GM12875 (cell line): ENCODE data around the gene FBXL20.
"Not testable (repeated sequence)": the region's sequence is repeated elsewhere in the genome, so short reads cannot be mapped to it uniquely, and the experiment has no call there.

ENCODE experiments used
- H3K4me3 ChIP-seq: one replicate; pipeline ENCODE4 v1.5.1; 2011; ENCODE audit warnings: low read depth, low read length, control low read depth
- CTCF ChIP-seq: IDR thresholded peaks from 2 replicates; pipeline ENCODE4 v1.5.1; 2011; ENCODE audit warnings: low read depth, mild to moderate bottlenecking, control low read depth, inconsistent platforms, low read length, moderate library complexity, borderline replicate concordance; ENCODE audit not compliant: insufficient read depth

Gene FBXL20

DNA sequence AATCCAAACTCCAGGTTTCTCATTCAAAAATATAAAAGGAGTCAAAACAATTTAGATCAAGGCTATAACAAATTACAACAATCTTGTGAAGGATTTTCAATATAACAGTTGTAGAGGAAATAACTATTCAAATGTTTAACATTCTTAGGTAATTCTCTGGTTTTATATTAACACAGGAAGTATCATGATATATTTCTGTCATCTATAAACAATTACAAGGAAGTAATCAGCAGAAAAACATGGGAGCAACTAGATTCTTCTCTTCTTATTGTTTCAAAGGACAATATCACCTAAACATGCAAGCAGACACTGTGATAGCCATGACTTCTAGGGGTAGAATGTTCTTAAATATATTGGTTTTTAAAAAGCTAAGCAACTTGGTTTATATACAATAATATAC, 49.9 kb downstream of the FBXL20 start:
- no peak overlapping the region for H3K4me3 ChIP-seq
- no peak for TF ChIP-seq CTCF

GRCh38 chr17:39349246-39349645, 52.2 kb downstream of the FBXL20 start:
- TF ChIP-seq CTCF, result no peak
- H3K4me3 ChIP-seq, result no peak overlapping the region

DNA sequence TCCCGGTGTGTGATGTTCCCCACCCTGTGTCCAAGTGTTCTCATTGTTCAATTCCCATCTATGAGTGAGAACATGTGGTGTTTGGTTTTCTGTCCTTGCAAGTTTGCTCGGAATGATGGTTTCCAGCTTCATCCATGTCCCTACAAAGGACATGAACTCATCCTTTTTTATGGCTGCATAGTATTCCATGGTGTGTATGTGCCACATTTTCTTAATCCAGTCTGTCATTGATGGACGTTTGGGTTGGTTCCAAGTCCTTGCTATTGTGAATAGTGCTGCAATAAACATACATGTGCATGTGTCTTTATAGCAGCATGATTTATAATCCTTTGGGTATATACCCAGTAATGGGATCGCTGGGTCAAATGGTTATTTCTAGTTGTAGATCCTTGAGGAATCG, 54.6 kb downstream of the FBXL20 start:
- not testable (repeated sequence) for H3K4me3 ChIP-seq

DNA sequence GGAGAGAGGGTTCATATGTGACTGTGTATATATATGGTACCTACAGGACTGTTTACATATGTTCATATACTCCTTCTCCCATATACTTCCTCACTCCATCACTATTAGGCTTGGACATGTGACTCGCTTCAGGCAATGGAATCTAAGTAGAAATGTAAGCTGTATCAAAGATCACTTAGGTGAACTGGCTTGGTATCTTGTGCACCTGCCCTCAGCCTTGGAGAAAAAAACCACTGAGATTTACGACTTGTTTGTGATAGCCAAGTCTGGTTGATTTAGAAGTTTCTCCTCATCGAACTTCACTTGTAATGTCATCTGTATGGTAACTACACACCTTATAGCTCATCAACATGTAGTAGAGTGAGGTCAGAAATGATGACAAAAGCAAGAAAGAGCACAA, 59.9 kb downstream of the FBXL20 start:
- no peak overlapping the region for H3K4me3 ChIP-seq
- no peak for TF ChIP-seq CTCF

DNA sequence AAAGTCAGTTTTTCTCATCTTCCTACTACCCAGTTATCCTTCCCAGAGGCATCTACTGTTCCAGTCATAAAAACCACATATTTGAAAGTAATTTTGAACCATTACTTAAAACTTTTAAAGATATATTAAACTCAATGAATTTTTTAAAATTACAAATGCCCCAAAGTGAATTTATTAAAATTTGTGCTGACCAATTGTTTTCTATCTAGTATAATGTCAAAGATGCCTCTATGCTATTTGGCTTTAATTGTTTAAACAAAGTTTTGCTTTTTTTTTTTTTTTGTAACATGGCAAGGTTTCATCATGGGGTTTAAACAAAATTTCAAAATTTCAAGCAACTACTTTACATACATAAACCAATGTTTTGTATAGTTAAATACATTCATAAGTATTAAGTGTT, 60.7 kb downstream of the FBXL20 start:
- no peak for TF ChIP-seq CTCF
- no peak overlapping the region for H3K4me3 ChIP-seq

DNA sequence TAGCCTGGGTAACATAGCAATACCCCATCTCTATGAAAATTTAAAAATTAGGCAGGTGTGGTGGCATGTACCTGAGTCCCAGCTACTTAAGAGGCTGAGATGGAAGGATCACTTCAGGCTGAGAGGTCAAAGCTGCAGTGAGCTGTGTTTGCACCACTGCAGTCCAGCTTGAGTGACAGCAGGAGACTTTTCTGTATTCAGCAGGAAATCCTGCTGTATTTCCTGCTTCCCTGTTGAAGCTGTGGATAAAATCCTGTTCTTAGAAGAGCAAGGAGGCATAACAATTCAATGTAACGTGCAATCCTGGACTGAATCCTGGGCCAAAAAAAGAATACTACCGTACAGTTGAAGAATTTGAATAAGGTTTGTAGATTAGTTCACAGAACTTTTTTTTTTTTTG, 62.2 kb downstream of the FBXL20 start:
- TF ChIP-seq CTCF, result no peak
- H3K4me3 ChIP-seq, result no peak overlapping the region

GRCh38 chr17:39337649-39338048, 63.8 kb downstream of the FBXL20 start:
- not testable (repeated sequence) for H3K4me3 ChIP-seq

DNA sequence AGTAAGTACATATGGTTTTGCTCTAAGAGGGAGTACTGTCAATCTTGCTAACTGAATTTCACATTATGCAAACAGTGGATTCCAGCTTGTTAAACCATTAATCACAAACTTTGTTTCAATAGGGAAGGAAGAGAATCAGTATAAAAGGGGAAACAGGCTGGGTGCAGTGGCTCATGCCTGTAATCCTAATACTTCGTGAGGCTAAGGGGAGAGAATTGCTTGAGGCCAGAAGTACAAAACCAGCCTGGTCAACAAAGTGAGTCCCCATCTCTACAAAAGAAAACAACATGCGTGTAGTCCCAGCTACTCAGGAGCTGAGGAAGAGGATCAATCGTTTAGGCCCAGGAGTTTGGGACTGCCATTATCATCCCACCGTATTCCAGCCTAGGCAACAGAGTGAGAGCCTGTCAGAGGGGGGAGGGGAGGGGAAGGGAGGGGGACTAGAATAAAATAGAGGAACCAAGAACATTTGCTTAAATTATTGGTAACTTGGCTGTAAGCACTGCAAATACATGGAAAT, 65.7 kb downstream of the FBXL20 start:
- H3K4me3 ChIP-seq, result no peak overlapping the region
- no peak for TF ChIP-seq CTCF

DNA sequence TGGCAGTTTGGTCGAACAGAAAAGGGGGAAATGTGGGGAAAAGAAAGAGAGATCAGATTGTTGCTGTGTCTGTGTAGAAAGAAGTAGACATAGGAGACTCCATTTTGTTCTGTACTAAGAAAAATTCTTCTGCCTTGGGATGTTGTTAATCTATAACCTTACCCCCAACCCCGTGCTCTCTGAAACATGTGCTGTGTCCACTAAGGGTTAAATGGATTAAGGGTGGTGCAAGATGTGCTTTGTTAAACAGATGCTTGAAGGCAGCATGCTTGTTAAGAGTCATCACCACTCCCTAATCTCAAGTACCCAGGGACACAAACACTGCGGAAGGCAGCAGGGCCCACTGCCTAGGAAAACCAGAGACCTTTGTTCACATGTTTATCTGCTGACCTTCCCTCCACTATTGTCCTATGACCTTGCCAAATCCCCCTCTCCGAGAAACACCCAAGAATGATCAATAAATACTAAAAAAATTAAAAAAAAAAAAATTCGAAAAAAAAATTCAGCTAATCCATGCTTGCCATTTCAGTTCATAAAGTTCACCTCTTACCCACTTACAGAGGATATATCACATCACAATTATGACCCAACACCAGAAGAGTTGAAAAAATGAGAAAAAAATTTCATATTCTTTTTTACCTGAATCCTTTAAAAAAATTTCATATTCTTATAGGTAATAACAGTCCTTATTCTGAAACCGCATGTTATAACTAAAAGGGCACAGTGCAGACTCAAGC, 67.2 kb downstream of the FBXL20 start:
- H3K4me3 ChIP-seq, result not testable (repeated sequence)
